ENCODE data around the gene NEDD4. TPM values are rescaled to one million over a fixed set of nuclear protein-coding genes. Genes with fewer than 3 reads are reported as not detected.
A peak's percentile ranks its signal among the peaks of the same experiment; 100 is the strongest.
"Not testable (repeated sequence)": the region's sequence is repeated elsewhere in the genome, so short reads cannot be mapped to it uniquely, and the experiment has no call there.

The NEDD4 gene
- total and polyA plus RNA-seq, 5 donors, result 2.6 to 11.6 (median 8.8) TPM

DNA sequence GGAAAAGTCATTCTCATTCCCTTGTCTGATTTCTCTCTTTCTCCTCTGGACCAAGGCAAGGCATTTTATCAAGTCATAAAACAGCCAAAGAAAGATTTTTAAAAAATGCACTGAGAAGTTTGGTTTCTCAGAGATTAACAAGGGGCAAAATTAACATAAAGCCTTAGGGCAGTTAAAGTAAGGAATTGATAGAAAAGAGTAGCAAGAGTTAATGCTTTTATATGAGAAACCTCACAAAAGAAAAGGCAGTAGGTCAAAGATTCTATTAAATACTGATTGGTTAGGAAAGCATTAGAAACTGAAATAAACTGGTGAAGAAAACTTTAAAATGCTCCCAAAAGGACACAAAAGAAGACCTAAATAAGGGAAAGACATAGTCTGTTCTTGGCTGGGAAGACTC, 129.5 kb downstream of the NEDD4 start:
- no peak for DNase-seq
- Histone ChIP-seq H3K27ac (ENCODE audit: low read length) (no peak overlapping the region), H3K4me3 (ENCODE audit: low read length) (no peak overlapping the region), H3K9me3 (ENCODE audit: control insufficient read depth, low read length) (no peaks in the 10 kb centered on the region), H3K27me3 (ENCODE audit: control insufficient read depth, insufficient read depth) (no peaks in the 10 kb centered on the region), H3K4me1 (ENCODE audit: control insufficient read depth, insufficient read depth, low read length) (no peaks in the 10 kb centered on the region)
- intact Hi-C loops (cut with DNase I), result no loop called here
- ATAC-seq, result no peak

DNA sequence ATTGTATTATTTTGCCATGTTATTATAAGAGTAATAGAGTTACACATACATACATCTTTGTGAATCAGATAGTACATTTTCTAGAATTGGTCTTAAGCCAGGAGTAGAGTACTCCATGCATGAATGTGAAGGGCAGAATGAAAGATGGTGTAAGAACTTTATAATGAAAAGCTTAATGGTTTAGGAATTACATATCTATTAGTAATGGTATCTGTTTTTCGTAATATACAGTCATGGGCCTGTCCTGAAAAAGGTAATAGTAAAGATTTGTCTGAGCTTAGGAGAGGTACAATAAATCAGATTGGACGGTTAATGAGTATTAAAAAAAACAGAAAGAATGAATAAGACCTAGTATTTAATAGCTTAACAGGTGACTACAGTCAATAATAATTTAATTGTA, 132.3 kb downstream of the NEDD4 start:
- intact Hi-C loops (cut with DNase I), result no loop called here
- H3K27ac ChIP-seq (ENCODE audit: low read length), result no peak overlapping the region

DNA sequence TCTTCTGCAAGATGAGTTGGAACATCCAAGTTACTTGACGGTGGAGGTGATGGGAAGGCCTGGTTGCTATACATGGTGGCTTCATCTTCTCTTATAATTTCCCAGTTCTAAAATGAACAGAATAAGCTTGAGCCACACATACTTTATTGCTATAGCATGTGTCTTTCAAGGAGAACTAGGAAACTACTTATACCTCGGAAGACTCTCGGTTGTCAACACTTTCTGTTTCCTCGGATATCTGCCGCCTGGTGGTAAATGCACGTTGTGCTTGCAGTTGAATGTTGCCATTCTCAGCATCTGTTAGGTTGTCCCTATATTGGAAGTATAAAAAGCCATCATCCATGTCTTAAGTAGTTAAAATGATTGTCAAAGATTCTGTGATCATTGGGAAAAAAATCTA, 132.9 kb downstream of the NEDD4 start:
- Histone ChIP-seq H3K27ac (ENCODE audit: low read length) (no peak overlapping the region), H3K4me3 (ENCODE audit: low read length) (no peak overlapping the region), H3K9me3 (ENCODE audit: control insufficient read depth, low read length) (no peaks in the 10 kb centered on the region), H3K27me3 (ENCODE audit: control insufficient read depth, insufficient read depth) (no peaks in the 10 kb centered on the region), H3K4me1 (ENCODE audit: control insufficient read depth, insufficient read depth, low read length) (no peaks in the 10 kb centered on the region)
- no peak for DNase-seq
- WGBS, result 85% methylated on average over 6 of the region's 6 CpGs
- ATAC-seq, result no peak
- intact Hi-C loops (cut with DNase I), result no loop called here

More for the DNA sequence above, 132.3 kb downstream of the NEDD4 start:
- Histone ChIP-seq H3K9me3 (ENCODE audit: control insufficient read depth, low read length) (no peaks in the 10 kb centered on the region), H3K4me3 (ENCODE audit: low read length) (no peak overlapping the region), H3K27me3 (ENCODE audit: control insufficient read depth, insufficient read depth) (no peaks in the 10 kb centered on the region), H3K4me1 (ENCODE audit: control insufficient read depth, insufficient read depth, low read length) (no peaks in the 10 kb centered on the region)
- no peak for ATAC-seq
- DNase-seq, result no peak
- WGBS, result 97% methylated on average over 2 of the region's 2 CpGs

- intact Hi-C loops (cut with DNase I), result no loop called here
- H3K9me3 ChIP-seq (ENCODE audit: control insufficient read depth, low read length), result no peaks in the 10 kb centered on the region
- 92% methylated on average over 1 of the region's 1 CpG for WGBS
- ATAC-seq (no peak), DNase-seq (no peak)
- no peak overlapping the region for H3K27ac ChIP-seq (ENCODE audit: low read length)
- H3K4me3 ChIP-seq (ENCODE audit: low read length), result no peak overlapping the region
- no peaks in the 10 kb centered on the region for H3K4me1 ChIP-seq (ENCODE audit: control insufficient read depth, insufficient read depth, low read length)
- no peaks in the 10 kb centered on the region for H3K27me3 ChIP-seq (ENCODE audit: control insufficient read depth, insufficient read depth)
Measured at GRCh38 chr15:55859681-55860080, 133.7 kb downstream of the NEDD4 start.

DNA sequence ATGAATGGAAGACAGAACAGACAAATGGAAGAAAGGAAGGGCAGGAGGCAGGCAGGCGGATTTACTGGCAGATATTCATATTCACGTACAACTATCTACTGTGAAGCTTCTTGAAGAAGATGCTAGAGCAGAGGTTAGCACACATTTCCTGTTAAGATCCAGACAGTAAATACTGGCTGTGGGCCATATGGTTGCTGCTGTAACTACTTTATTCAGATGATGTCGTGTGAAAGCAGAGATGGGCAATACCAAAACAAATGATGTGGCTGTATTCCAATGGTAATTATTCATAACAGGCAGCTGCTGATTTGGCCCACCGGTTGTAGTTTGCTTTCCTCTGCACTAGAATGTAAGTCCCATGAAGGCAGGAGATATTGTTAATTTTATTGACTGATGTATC, 134.8 kb downstream of the NEDD4 start:
- H3K27ac ChIP-seq (ENCODE audit: low read length), result no peak overlapping the region

GRCh38 chr15:55856506-55857164, 136.8 kb downstream of the NEDD4 start:
- Histone ChIP-seq H3K4me3 (ENCODE audit: low read length) (no peak overlapping the region), H3K9me3 (ENCODE audit: control insufficient read depth, low read length) (no peaks in the 10 kb centered on the region), H3K4me1 (ENCODE audit: control insufficient read depth, insufficient read depth, low read length) (no peaks in the 10 kb centered on the region), H3K27ac (ENCODE audit: low read length) (no peak overlapping the region), H3K27me3 (ENCODE audit: control insufficient read depth, insufficient read depth) (no peaks in the 10 kb centered on the region)
- DNase-seq (no peak), ATAC-seq (peak; percentile 67 to 88)
- intact Hi-C loops (cut with DNase I), result no loop called here
- WGBS, result 59% methylated on average over 4 of the region's 4 CpGs

More for the DNA sequence above, 134.8 kb downstream of the NEDD4 start:
- no peaks in the 10 kb centered on the region for H3K9me3 ChIP-seq (ENCODE audit: control insufficient read depth, low read length)
- intact Hi-C loops (cut with DNase I), result no loop called here
- DNase-seq (no peak), ATAC-seq (no peak)
- H3K27me3 ChIP-seq (ENCODE audit: control insufficient read depth, insufficient read depth), result no peaks in the 10 kb centered on the region
- H3K4me1 ChIP-seq (ENCODE audit: control insufficient read depth, insufficient read depth, low read length), result no peaks in the 10 kb centered on the region
- WGBS, result 74% methylated on average over 4 of the region's 4 CpGs
- no peak overlapping the region for H3K4me3 ChIP-seq (ENCODE audit: low read length)

DNA sequence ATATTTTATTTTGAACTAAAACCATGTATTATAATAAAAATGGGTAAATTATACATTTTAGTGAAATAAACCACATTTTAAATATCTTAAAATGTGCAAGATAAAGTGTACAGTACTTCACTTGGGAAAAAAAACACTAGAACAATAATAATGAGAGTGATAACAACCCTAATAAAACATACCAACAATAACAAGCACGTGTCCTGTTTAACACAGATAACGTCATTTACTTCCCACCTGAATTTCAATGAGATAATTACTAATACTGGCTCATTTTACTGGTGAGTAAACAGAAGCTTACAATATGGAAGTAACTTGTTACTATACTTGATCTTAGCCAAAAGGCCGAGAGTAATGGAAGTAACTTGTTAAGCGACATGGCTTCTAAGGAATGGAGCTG, 140.3 kb downstream of the NEDD4 start:
- WGBS, result 74% methylated on average over 4 of the region's 4 CpGs
- intact Hi-C loops (cut with DNase I), result no loop called here
- no peaks in the 10 kb centered on the region for H3K4me1 ChIP-seq (ENCODE audit: control insufficient read depth, insufficient read depth, low read length)

DNA sequence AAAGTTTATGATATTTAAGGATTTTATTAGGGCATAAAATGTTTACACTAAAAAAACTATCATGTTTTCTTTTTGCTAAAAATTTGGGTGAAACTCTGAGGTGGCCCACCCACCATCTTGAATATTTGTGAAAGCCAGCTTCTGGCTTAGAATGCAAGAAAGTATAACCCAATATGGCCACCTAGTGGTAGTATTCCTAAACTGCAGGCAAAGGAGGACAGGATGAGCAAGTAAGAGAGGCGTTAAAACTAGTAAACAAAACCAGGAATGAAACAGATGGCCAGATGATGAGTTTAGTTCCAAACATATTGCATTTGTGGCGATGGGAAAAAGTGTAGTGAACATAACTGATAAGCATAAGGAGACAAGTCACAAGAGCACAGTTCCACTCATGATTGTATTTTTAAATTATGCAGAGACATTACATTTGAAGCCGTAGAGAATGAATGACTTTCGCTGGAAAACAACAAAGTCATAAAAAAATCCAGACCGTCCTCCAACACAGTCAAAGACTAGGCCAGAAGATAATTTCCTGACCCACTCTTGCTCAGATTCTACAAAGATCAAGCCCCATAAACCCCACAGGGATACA, 147.2 kb downstream of the NEDD4 start:
- 52% methylated on average over 5 of the region's 5 CpGs for WGBS
- H3K27ac ChIP-seq (ENCODE audit: low read length), result no peak overlapping the region
- intact Hi-C loops (cut with DNase I), result loop anchor here in 2 of 4 donors (5.0 to 10.0 kb wide), 2 partner anchors 191 to 199 kb away; no protein-coding TSS in a partner anchor

More for the DNA sequence above, 140.3 kb downstream of the NEDD4 start:
- no peak overlapping the region for H3K27ac ChIP-seq (ENCODE audit: low read length)
- H3K4me3 ChIP-seq (ENCODE audit: low read length), result no peak overlapping the region
- H3K9me3 ChIP-seq (ENCODE audit: control insufficient read depth, low read length), result no peaks in the 10 kb centered on the region
- DNase-seq (no peak), ATAC-seq (no peak)
- H3K27me3 ChIP-seq (ENCODE audit: control insufficient read depth, insufficient read depth), result no peaks in the 10 kb centered on the region

DNA sequence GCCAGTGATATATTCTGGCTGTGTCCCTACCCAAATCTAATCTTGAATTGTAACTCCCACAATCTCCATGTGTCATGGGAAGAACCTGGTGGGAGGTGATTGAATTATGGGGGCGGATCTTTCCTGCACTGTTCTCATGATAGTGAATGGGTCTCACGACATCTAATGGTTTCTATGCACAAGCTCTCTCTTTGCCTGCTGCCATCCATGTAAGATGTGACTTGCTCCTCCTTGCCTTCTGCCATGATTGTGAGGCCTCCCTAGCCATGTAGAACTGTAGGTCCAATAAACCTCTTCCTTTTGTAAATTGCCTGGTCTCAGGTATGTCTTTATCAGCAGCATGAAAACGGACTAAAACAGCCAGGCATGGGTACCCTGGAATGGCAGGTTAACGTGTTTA, 150.5 kb downstream of the NEDD4 start:
- intact Hi-C loops (cut with DNase I), result loop anchor here in 2 of 4 donors (5.0 to 10.0 kb wide), 2 partner anchors 188 to 191 kb away; no protein-coding TSS in a partner anchor
- 95% methylated on average over 4 of the region's 4 CpGs for WGBS

More for the DNA sequence above, 147.2 kb downstream of the NEDD4 start:
- DNase-seq (no peak), ATAC-seq (peak; percentile 29 to 53)
- Histone ChIP-seq H3K27me3 (ENCODE audit: control insufficient read depth, insufficient read depth) (no peaks in the 10 kb centered on the region), H3K9me3 (ENCODE audit: control insufficient read depth, low read length) (no peaks in the 10 kb centered on the region), H3K4me1 (ENCODE audit: control insufficient read depth, insufficient read depth, low read length) (no peaks in the 10 kb centered on the region), H3K4me3 (ENCODE audit: low read length) (no peak overlapping the region)

GRCh38 chr15:55835866-55836265, 157.5 kb downstream of the NEDD4 start:
- Histone ChIP-seq H3K4me1 (ENCODE audit: control insufficient read depth, insufficient read depth, low read length) (no peaks in the 10 kb centered on the region), H3K4me3 (ENCODE audit: low read length) (no peak overlapping the region), H3K9me3 (ENCODE audit: control insufficient read depth, low read length) (no peaks in the 10 kb centered on the region), H3K27ac (ENCODE audit: low read length) (no peak overlapping the region), H3K27me3 (ENCODE audit: control insufficient read depth, insufficient read depth) (no peaks in the 10 kb centered on the region)
- DNase-seq, result no peak
- intact Hi-C loops (cut with DNase I), result no loop called here
- WGBS, result 99% methylated on average over 3 of the region's 3 CpGs
- no peak for ATAC-seq

More for the DNA sequence above, 150.5 kb downstream of the NEDD4 start:
- not testable (repeated sequence) for DNase-seq; H3K27ac ChIP-seq (ENCODE audit: low read length); ATAC-seq; H3K9me3 ChIP-seq (ENCODE audit: control insufficient read depth, low read length); H3K4me3 ChIP-seq (ENCODE audit: low read length); H3K4me1 ChIP-seq (ENCODE audit: control insufficient read depth, insufficient read depth, low read length); H3K27me3 ChIP-seq (ENCODE audit: control insufficient read depth, insufficient read depth)

GRCh38 chr15:55834331-55834730, 159.1 kb downstream of the NEDD4 start:
- WGBS, result 68% methylated on average over 3 of the region's 3 CpGs
- ATAC-seq, result no peak
- no peak overlapping the region for H3K4me3 ChIP-seq (ENCODE audit: low read length)
- DNase-seq, result no peak
- H3K27ac ChIP-seq (ENCODE audit: low read length), result no peak overlapping the region
- no peaks in the 10 kb centered on the region for H3K4me1 ChIP-seq (ENCODE audit: control insufficient read depth, insufficient read depth, low read length)
- intact Hi-C loops (cut with DNase I), result no loop called here
- H3K9me3 ChIP-seq (ENCODE audit: control insufficient read depth, low read length), result no peaks in the 10 kb centered on the region
- H3K27me3 ChIP-seq (ENCODE audit: control insufficient read depth, insufficient read depth), result no peaks in the 10 kb centered on the region
